GM18505 (cell line): Measurements from ENCODE around the gene IRAK2.

Experiments used
- ATAC-seq: cut with Tn5 transposase; IDR thresholded peaks from one replicate; pipeline ENCODE4 v1.9.1; 2021; ENCODE audit not compliant: unreplicated experiment
- POLR2A ChIP-seq: IDR thresholded peaks from 4 replicates; pipeline ENCODE4 v1.6.1; 2011; ENCODE audit warnings: borderline replicate concordance; ENCODE audit not compliant: insufficient read depth, insufficient read length; ENCODE audit errors: extremely low read depth

IRAK2 gene

GRCh38 chr3:10198761-10199649 is 34.3 kb downstream of the IRAK2 start:
- TF ChIP-seq POLR2A = peak; percentile 40
- peak; percentile 60 for ATAC-seq

GRCh38 chr3:10204921-10205320 is 40.2 kb downstream of the IRAK2 start:
- TF ChIP-seq POLR2A = no peak
- no peak for ATAC-seq

- no peak for TF ChIP-seq POLR2A
- no peak for ATAC-seq
These were observed 40.9 kb downstream of the IRAK2 start for GRCh38 chr3:10205451-10206165.

GRCh38 chr3:10206166-10206511 is 41.4 kb downstream of the IRAK2 start:
- ATAC-seq = no peak
- TF ChIP-seq POLR2A = no peak

GRCh38 chr3:10213156-10213792 is 48.6 kb downstream of the IRAK2 start:
- TF ChIP-seq POLR2A = no peak
- ATAC-seq = no peak

GRCh38 chr3:10215578-10216368 is 51.1 kb downstream of the IRAK2 start:
- ATAC-seq = no peak
- no peak for TF ChIP-seq POLR2A

- TF ChIP-seq POLR2A = no peak
- no peak for ATAC-seq
These were observed 52.6 kb downstream of the IRAK2 start for GRCh38 chr3:10217359-10217758.

GRCh38 chr3:10219737-10220136 is 55.0 kb downstream of the IRAK2 start:
- TF ChIP-seq POLR2A = no peak

GRCh38 chr3:10223676-10224639 is 59.2 kb downstream of the IRAK2 start:
- TF ChIP-seq POLR2A = no peak
- peak; percentile 53 for ATAC-seq

More at GRCh38 chr3:10219737-10220136, 55.0 kb downstream of the IRAK2 start:
- ATAC-seq = no peak

GRCh38 chr3:10224794-10225665 is 60.3 kb downstream of the IRAK2 start:
- no peak for TF ChIP-seq POLR2A

GRCh38 chr3:10226293-10226692 is 61.6 kb downstream of the IRAK2 start:
- no peak for ATAC-seq

More at GRCh38 chr3:10224794-10225665, 60.3 kb downstream of the IRAK2 start:
- ATAC-seq = no peak

GRCh38 chr3:10228248-10228950 is 63.7 kb downstream of the IRAK2 start:
- TF ChIP-seq POLR2A = no peak
- ATAC-seq = no peak

More at GRCh38 chr3:10226293-10226692, 61.6 kb downstream of the IRAK2 start:
- no peak for TF ChIP-seq POLR2A
